AG04450 (cell line): ENCODE results near the gene THSD1. TPM values are rescaled to one million over a fixed set of nuclear protein-coding genes. Genes with fewer than 3 reads are reported as not detected.

Experiments
- CTCF ChIA-PET: fragments of 300-600, 350-600 bp; formaldehyde crosslinking; extraction: SDS; loops from one replicate; lab custom pipeline; 2022; ENCODE audit warnings: antibody characterized with exemption, inconsistent platforms; lab: Charles Lee
- POLR2A ChIA-PET: fragments of 350-600 bp; formaldehyde crosslinking; extraction: SDS; loops from one replicate; lab custom pipeline; 2021; ENCODE audit warnings: antibody characterized with exemption, inconsistent platforms; lab: Yijun Ruan, JAX
- DNase-seq: peaks from one replicate; pipeline ENCODE4 v3.0.0-alpha.2; 2011; ENCODE audit warnings: low read depth, low spot score
- H3K27ac ChIP-seq: one replicate; pipeline ENCODE4 v1.5.1; 2012; ENCODE audit warnings: low read depth, low read length, control low read depth
- H3K27me3 ChIP-seq: one replicate; pipeline ENCODE4 v1.6.0; 2012; ENCODE audit warnings: low read length; ENCODE audit not compliant: control insufficient read depth, insufficient read depth
- H3K4me3 ChIP-seq: 2 replicates; pipeline ENCODE4 v1.5.1; 2011; ENCODE audit warnings: mild to moderate bottlenecking, low read depth, low read length, control low read depth
- H3K9me3 ChIP-seq: 2 replicates; pipeline ENCODE4 v1.5.1; 2012; ENCODE audit warnings: low read length; ENCODE audit not compliant: control insufficient read depth, insufficient read depth
- polyA plus RNA-seq: library from polyadenylated mRNA; depleted of rRNA; stranded (reverse); fragments of >200 nt; gene quantifications from 2 replicates; pipeline ENCODE4 v1.2.3, GENCODE V29; 2011
- TF ChIP-seq, protein P1 (sequence below): IDR thresholded peaks from 2 replicates; pipeline ENCODE4 v1.5.1; 2011; ENCODE audit warnings: low read depth, low read length, control low read depth, inconsistent platforms

THSD1 gene
- polyA plus RNA-seq, 1 experiment, result 7.9 TPM

DNA sequence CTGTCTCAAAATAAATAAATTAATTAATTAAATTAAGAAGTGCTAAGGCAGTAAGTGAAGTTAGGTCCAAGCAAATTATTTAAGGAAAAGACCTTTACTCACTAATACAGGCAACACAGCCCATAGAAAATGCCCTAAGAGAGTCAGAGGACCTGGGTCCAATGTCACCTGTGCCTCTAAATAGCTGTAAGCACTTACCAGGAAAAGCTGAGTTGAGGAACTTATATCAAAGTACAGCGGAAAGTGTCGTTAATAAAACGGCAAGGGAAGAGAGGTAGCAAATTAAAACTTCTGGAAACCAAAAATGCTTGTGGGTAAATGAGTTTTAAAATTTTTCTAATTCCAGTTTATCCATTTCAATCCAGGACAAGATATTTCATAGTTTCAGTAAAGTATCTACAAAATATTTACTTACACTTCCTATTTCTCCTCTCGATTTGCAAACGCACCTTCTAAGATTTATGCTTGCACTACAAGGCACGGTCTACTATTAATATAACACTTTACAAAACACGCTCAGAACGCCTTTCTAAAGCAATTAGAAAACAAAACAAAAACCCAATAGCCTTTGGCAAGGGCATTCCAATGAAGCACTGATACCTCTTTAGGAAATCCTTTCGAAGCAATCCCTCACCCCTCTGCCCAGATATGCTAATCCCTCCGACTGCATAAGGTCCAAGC, 43.5 kb upstream of the THSD1 start:
- TF ChIP-seq, protein P1, sequence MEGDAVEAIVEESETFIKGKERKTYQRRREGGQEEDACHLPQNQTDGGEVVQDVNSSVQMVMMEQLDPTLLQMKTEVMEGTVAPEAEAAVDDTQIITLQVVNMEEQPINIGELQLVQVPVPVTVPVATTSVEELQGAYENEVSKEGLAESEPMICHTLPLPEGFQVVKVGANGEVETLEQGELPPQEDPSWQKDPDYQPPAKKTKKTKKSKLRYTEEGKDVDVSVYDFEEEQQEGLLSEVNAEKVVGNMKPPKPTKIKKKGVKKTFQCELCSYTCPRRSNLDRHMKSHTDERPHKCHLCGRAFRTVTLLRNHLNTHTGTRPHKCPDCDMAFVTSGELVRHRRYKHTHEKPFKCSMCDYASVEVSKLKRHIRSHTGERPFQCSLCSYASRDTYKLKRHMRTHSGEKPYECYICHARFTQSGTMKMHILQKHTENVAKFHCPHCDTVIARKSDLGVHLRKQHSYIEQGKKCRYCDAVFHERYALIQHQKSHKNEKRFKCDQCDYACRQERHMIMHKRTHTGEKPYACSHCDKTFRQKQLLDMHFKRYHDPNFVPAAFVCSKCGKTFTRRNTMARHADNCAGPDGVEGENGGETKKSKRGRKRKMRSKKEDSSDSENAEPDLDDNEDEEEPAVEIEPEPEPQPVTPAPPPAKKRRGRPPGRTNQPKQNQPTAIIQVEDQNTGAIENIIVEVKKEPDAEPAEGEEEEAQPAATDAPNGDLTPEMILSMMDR, result no peak
- POLR2A ChIA-PET, result interaction anchor here (0.5 to 1.8 kb wide), 9 partner anchors 9 to 298 kb away, joined by 3 to 11 read pairs (median 4); no protein-coding TSS in a partner anchor
- peak overlapping the region; percentile 87 for H3K4me3 ChIP-seq
- H3K27me3 ChIP-seq, result no peaks in the 10 kb centered on the region
- DNase-seq, result no peak
- peak overlapping the region; percentile 70 for H3K27ac ChIP-seq
- CTCF ChIA-PET, result interaction anchor here (0.6 to 4.9 kb wide), 26 partner anchors 10 to 293 kb away, joined by 3 to 95 read pairs (median 9); partner anchors contain the start of gene THSD1
- no peaks in the 10 kb centered on the region for H3K9me3 ChIP-seq

DNA sequence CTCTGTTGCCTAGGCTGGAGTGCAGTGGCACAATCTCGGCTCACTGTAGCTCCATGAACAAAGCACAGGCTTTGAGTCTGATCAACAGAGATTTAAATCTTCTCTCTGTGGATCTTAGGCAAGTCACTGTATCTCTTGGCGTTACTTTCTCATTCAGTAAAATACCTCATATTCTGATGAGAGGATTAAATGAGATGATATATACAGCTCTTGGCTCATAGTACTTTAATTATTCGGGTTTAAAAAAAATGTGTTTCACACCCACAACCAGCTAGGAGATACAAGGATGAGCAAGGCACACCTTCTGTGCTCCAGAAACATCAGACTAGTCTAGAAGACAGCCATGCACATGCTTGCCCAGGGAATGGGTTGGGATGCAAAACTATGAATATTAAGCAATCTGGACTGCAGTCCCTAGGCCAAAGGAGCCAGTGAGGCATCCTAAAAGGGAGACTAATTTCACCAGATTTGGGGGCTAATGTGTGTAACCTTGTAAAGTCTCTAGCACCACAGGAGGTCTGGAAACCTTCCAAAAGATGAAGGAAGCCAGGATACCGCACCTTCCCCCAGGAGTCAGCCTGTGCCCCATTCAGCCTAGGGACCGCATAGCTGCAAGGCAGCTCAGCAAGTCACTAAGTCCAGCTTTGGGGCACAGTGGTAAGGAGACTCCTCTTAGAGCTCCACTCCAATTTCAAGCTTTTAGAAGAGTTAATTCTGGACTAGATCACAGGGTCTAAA, 42.0 kb upstream of the THSD1 start:
- ChIA-PET CTCF (interaction anchor here (0.9 to 4.9 kb wide), 4 partner anchors 19 to 253 kb away, joined by 3 to 95 read pairs (median 4); no protein-coding TSS in a partner anchor), POLR2A (no interaction called here)
- Histone ChIP-seq H3K9me3 (no peaks in the 10 kb centered on the region), H3K27me3 (no peaks in the 10 kb centered on the region), H3K4me3 (0 out of 2 replicates have a peak overlapping the region, but pooled peaks have one; percentile 25), H3K27ac (no peak overlapping the region)
- no peak for DNase-seq
- TF ChIP-seq, protein P1, result no peak

DNA sequence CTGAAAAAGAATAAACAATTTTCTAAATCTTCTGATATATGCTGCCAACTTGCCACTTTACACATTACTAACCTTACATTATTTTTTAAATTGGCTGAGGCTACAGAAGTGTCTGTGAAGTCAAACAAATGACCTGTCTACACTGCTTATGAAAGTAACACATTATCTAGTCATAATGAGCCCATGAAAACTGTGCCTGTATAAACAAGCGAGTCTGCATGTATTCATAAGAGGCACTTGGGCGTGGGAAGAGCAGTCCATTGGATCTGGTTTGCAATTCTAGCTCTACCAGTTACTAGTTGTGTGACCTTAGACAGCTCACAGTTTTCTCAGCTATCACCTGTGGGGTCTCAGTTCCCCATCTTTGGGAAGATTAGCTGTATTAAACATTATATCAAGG, 41.4 kb upstream of the THSD1 start:
- Histone ChIP-seq H3K4me3 (no peak overlapping the region; the same call in 1 of the 2 replicates), H3K27me3 (no peaks in the 10 kb centered on the region), H3K27ac (no peak overlapping the region), H3K9me3 (no peaks in the 10 kb centered on the region)
- TF ChIP-seq, protein P1, result no peak
- POLR2A ChIA-PET, result no interaction called here
- DNase-seq, result no peak
- CTCF ChIA-PET, result interaction anchor here (0.9 to 4.9 kb wide), 3 partner anchors 19 to 211 kb away, joined by 3 to 95 read pairs (median 4); no protein-coding TSS in a partner anchor

DNA sequence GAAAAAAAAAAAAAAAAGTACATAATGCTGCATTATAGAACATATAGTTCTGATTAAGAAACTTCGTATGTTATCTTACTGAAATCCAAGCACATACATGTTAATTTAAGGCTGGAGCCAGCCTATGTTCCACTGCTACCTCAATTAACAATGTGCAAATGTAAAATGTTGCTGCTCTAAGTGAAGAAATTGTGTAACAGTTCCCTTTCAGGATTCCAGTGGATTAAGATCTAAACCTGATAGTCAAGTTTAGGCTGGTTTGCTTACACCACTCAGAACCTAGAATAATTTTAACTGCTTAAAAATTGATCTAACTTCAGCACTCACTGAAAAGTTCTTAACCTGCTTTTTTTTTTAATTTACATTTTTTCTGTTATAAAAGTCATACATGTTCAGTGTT, 40.3 kb upstream of the THSD1 start:
- no peak for DNase-seq
- H3K9me3 ChIP-seq, result no peaks in the 10 kb centered on the region
- H3K4me3 ChIP-seq, result no peak overlapping the region
- POLR2A ChIA-PET, result no interaction called here
- no peaks in the 10 kb centered on the region for H3K27me3 ChIP-seq
- CTCF ChIA-PET, result no interaction called here
- TF ChIP-seq, protein P1, result no peak
- H3K27ac ChIP-seq, result no peak overlapping the region

DNA sequence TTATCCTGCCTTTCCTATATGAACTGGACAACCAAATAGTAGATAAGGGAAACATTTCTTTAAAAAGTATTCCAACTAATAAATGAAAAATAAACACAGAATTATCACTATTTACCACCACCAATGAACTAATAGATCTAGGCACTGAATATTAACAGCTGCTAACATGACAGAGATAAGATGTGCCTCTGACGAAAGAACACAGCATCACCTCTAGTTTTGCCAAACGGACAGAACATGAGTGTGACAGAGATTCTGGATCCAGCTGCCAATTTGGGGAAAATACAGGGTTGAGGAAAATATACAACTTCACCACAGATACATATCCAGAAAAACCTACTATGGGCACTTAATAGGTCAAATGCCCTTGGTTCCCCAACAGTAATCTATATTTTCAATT, 26.5 kb upstream of the THSD1 start:
- POLR2A ChIA-PET, result interaction anchor here (2.3 kb wide), 1 partner anchor 18 kb away, joined by 11 read pairs; the partner anchor contains the start of gene VPS36
- H3K27me3 ChIP-seq, result no peaks in the 10 kb centered on the region
- CTCF ChIA-PET, result interaction anchor here (3.7 kb wide), 1 partner anchor 18 kb away, joined by 30 read pairs; the partner anchor contains the start of gene VPS36
- TF ChIP-seq, protein P1, result no peak
- no peak overlapping the region for H3K27ac ChIP-seq
- no peak overlapping the region for H3K4me3 ChIP-seq
- no peak for DNase-seq
- no peaks in the 10 kb centered on the region for H3K9me3 ChIP-seq
